GM18858 (cell line): Measurements from ENCODE around the gene SHANK3.
"Not testable (repeated sequence)": the region's sequence is repeated elsewhere in the genome, so short reads cannot be mapped to it uniquely, and the experiment has no call there.

ENCODE experiments used
- ATAC-seq: cut with Tn5 transposase; IDR thresholded peaks from one replicate; pipeline ENCODE4 v1.9.1; 2021; ENCODE audit not compliant: unreplicated experiment

SHANK3 gene

GRCh38 chr22:50653256-50653655 is 19.4 kb upstream of the SHANK3 start:
- ATAC-seq: no peak

- not testable (repeated sequence) for ATAC-seq
Measured at GRCh38 chr22:50654664-50655063, 18.0 kb upstream of the SHANK3 start.

GRCh38 chr22:50656122-50657070 is 16.2 kb upstream of the SHANK3 start:
- no peak for ATAC-seq

GRCh38 chr22:50657925-50658324 is 14.7 kb upstream of the SHANK3 start:
- ATAC-seq: no peak

- ATAC-seq: not testable (repeated sequence)
Measured at GRCh38 chr22:50659711-50660110, 12.9 kb upstream of the SHANK3 start.

GRCh38 chr22:50660306-50660705 is 12.3 kb upstream of the SHANK3 start:
- no peak for ATAC-seq

GRCh38 chr22:50665212-50665611 is 7.4 kb upstream of the SHANK3 start:
- ATAC-seq: no peak

- ATAC-seq: no peak
Measured at GRCh38 chr22:50665738-50666137, 6.9 kb upstream of the SHANK3 start.

- ATAC-seq: no peak
Measured at GRCh38 chr22:50670513-50670912, 2.1 kb upstream of the SHANK3 start.

- ATAC-seq: no peak
Measured at GRCh38 chr22:50670914-50671538, 1.6 kb upstream of the SHANK3 start.

- ATAC-seq: no peak
Measured at GRCh38 chr22:50671641-50672040, 982 bp upstream of the SHANK3 start.

GRCh38 chr22:50672041-50672440 is 582 bp upstream of the SHANK3 start:
- ATAC-seq: no peak

- ATAC-seq: no peak
Measured at GRCh38 chr22:50673231-50674129, 857 bp downstream of the SHANK3 start.

- no peak for ATAC-seq
Measured at GRCh38 chr22:50674130-50674500, 1.5 kb downstream of the SHANK3 start.

- ATAC-seq: no peak
Measured at GRCh38 chr22:50674606-50675552, 2.3 kb downstream of the SHANK3 start.

GRCh38 chr22:50675553-50676179 is 3.0 kb downstream of the SHANK3 start:
- ATAC-seq: no peak

GRCh38 chr22:50676180-50676636 is 3.6 kb downstream of the SHANK3 start:
- no peak for ATAC-seq

GRCh38 chr22:50676661-50677492 is 4.3 kb downstream of the SHANK3 start:
- ATAC-seq: no peak
